Tibial nerve (tissue), 3 donors: ENCODE results near the gene SH3TC1.

Source experiments
- CTCF ChIP-seq, 5 experiments: fragments of 200-600 bp in 3 of 5; fragments of 450-650 bp in 2 of 5; sonication (generic) in 3 of 5; IDR thresholded peaks; one replicate each; pipeline ENCODE4 v1.5.1; 2016 to 2019; ENCODE audit warnings: antibody characterized with exemption in 5 of 5, mild to moderate bottlenecking in 3 of 5, moderate library complexity in 2 of 5
- POLR2A ChIP-seq, 2 donors: fragments of 450-650 bp; IDR thresholded peaks; one replicate each; pipeline ENCODE4 v1.6.1; 2017; ENCODE audit warnings: antibody characterized with exemption in 2 of 2, mild to moderate bottlenecking in 2 of 2, moderate library complexity in 2 of 2

GRCh38 chr4:8235686-8236085, 36.6 kb downstream of the SH3TC1 start:
- TF ChIP-seq CTCF (IDR thresholded peaks at IDR 0.05) (no peak), POLR2A (IDR thresholded peaks at IDR 0.05) (no peak)
